Measurements from ENCODE around the gene TRPV5.

TRPV5 gene

GRCh38 chr7:142868188-142868985, 65.2 kb downstream of the TRPV5 start:
- no peak for DNase-seq

- DNase-seq, result no peak
Observed at GRCh38 chr7:142867398-142868187, 66.0 kb downstream of the TRPV5 start.

DNA sequence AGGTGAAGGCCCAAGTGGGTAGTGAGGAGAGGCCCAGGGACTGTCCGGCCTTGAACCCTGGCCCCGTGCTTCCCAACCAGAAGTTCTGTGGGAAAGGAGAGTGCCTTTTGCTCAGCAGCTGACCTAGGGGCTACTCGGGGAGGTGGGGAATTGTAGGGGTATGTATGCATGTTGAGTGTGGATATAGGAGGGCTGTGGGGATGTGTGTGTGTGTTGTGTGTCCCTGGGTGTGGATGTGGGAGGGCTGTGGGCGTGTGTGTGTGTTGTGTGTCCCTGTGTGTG, 66.5 kb downstream of the TRPV5 start:
- no peak for DNase-seq

GRCh38 chr7:142866361-142867096, 67.0 kb downstream of the TRPV5 start:
- DNase-seq, result peak in 1 of 2 experiments; percentile 29

DNA sequence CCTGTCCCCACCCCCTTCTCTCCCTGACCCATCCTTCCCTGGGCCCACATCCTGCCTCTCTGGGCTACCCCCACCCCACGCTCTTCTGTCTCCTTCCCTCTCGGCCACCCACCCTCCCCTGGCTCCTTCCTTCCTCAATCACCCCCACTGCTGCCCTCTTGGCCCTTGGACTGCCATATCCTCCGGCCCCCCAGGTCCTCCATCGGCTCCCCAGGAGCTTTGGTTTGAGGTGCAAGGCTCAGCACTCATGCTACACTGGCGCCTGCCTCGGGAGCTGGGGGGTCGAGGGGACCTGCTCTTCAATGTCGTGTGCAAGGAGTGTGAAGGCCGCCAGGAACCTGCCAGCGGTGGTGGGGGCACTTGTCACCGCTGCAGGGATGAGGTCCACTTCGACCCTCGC, 67.8 kb downstream of the TRPV5 start:
- no peak for DNase-seq

DNA sequence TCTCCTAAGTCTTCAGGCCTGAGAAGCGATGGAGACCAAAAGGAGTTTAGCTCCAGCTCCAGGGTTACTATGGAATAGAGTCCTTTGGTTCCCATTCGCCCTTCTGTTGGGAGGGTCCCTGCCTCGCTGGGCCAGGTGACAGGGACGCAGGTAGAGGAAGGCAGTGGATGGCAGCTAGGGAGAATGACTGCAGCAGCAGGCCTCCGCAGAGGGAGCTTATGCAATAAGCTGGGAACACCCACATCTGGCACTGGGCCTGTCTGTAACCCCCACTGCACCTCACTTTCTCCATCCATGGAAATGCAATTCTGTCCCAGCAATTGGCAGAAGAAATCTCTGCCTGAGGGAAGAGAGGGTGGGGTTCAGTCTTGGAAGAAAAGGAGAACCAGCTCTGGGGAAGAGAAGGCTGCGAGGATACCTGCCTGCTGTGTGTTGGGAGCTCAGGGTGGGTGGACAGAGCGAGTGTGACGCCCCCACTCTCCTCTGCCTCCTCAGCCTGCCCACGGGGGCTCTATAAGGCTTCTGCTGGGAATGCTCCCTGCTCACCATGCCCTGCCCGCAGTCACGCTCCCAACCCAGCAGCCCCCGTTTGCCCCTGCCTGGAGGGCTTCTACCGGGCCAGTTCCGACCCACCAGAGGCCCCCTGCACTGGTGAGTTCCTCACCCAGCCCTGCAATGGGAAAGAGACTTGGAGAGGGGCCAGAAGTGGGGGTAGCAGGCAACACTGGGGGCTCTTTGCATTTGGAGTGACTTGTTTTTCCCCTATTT, 68.4 kb downstream of the TRPV5 start:
- no peak for DNase-seq

DNA sequence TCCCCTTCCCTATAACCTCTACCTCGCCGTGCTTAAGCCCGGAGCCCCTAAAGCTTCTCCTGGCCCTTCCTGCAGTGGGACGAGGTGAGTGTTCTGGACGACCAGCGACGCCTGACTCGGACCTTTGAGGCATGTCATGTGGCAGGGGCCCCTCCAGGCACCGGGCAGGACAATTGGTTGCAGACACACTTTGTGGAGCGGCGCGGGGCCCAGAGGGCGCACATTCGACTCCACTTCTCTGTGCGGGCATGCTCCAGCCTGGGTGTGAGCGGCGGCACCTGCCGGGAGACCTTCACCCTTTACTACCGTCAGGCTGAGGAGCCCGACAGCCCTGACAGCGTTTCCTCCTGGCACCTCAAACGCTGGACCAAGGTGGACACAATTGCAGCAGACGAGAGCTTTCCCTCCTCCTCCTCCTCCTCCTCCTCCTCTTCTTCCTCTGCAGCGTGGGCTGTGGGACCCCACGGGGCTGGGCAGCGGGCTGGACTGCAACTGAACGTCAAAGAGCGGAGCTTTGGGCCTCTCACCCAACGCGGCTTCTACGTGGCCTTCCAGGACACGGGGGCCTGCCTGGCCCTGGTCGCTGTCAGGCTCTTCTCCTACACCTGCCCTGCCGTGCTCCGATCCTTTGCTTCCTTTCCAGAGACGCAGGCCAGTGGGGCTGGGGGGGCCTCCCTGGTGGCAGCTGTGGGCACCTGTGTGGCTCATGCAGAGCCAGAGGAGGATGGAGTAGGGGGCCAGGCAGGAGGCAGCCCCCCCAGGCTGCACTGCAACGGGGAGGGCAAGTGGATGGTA, 69.5 kb downstream of the TRPV5 start:
- no peak for DNase-seq

DNA sequence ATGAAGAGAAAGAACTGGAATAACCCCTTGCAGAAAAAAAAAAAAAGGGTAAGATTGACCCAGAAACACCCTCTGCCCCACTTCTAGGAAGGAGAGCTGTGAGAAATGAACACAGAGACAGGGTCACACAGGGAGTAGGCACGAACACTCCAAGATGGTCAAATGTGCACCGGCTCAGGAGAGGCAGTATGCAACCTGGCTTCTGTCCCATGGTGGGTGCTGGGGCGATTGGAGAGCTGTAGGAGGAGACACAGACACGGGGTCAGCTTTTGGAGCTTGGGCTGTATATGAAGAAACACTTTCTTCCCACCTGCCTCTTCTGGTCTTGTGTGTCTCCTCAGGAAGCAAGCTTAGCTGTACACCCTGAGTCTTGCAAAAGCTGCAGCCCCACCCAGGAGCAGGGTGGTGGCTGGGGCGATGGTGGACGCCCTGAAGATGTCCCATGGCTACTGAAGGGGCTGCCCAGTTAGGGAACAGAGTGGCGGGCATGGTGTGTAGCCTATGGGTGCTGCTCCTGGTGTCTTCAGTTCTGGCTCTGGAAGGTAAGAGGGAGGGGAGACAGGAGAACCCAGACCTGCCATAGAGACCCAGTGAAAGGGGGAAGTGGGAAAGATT, 70.7 kb downstream of the TRPV5 start:
- DNase-seq, result no peak

- no peak for DNase-seq
Observed at GRCh38 chr7:142862351-142862750, 71.2 kb downstream of the TRPV5 start.

DNA sequence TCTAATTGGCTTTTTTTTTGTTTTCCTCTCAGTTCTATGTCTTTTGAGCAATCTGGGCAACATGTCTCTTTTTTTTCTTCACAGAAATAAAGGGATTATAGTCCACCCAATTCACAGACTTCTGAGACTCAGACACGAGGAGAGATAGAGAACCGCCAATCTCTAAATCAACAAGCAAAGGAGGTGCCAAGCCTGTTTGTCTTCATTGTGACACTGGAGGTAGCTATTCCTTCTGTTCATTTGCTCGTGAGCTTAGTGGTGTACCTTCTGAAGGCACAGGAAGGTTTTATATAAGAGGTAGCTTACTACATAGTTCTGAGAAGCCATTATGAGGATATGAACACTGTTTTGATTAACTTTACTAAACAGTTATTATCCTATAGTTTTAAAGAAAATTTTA, 72.6 kb downstream of the TRPV5 start:
- no peak for DNase-seq

DNA sequence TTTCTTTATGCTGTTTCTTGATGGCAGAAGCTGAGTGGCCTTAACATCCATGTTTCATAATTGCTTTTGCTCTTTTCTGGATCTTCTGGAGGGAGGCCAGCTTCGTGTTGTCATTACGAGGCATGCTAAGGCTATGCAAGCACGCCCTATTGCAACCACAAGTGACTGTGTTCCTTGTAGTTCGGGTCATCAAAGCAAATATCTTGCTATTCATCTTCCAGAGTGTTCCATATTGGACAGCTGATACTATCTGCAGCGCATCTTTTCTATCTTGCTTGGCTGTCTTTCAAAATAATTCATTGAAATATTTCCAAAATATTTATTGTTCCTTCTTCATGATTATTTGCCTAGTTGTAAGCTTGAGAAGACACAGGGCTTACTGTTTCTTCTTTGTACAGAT, 73.7 kb downstream of the TRPV5 start:
- DNase-seq, result no peak

GRCh38 chr7:142859411-142859810, 74.1 kb downstream of the TRPV5 start:
- no peak for DNase-seq
